Mucosa of gallbladder (tissue), 1 donor: ENCODE results near the gene LRBA. TPM values are rescaled to one million over a fixed set of nuclear protein-coding genes. Genes with fewer than 3 reads are reported as not detected.

ENCODE experiments used
- DNase-seq: peaks from one replicate; pipeline ENCODE4 v3.0.0-alpha.2; 2020; ENCODE audit warnings: low spot score
- total RNA-seq: library from RNA; stranded (reverse); gene quantifications from one replicate; pipeline ENCODE4 v1.2.1, GENCODE V29; 2021
- donor health status: DM: no; HTN: no; CAD: no.

LRBA gene
- total RNA-seq, 1 donor from 2014 or later: 64.4 TPM

DNA sequence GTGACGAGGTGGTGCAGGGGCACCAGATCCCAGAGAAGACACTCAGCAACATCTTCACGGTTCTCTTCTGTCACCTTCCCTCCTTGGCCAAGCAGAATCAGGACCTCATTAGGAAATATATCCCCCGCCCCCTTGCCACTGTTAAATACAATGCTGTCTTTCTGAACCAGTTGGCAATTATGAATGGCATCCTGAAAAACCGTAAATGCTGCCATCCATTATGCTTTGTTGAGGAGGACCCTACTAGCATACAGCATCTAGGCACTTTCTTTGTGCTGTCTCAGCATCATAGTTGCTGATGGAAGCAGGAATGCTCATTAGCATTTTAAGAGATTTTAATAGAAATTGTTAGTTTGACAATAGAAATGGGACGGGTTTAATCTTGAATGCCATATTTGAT, 798.4 kb downstream of the LRBA start:
- DNase-seq: no peak

DNA sequence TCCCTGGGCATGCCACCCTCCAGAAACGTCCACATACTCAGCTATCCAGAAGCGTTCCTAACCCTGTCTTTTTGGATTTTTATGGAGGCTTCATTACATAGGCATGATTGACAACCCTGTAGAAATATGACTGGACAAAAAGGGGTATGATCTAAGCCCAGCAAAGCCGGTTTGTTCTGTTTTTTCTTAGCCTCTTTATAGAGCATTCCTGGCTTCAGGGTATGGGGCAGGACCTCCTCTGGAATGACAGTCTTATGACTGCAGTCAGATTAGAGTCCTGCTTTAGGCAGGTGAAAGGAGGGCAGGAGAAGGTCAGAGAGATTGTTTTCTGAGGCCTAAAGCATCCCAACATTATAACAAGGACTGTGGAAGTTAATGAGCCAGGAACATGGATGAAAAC, 799.5 kb downstream of the LRBA start:
- DNase-seq: no peak

Other genes starting within 250 kb of the LRBA start
- gene RPS3A, start 84.3 kb upstream of the LRBA start, total RNA-seq: 1,287 TPM